Activated CD4-positive, alpha-beta T cell treated with anti-CD3 and anti-CD28 coated beads, Interleukin-2, amount 50 U/mL, for 48 hours (primary cell): ENCODE data around the gene IER2.

Experiments used
- DNase-seq, 2 experiments: peaks; one replicate each; pipeline ENCODE4 v3.0.0-alpha.2; 2020

IER2 gene

DNA sequence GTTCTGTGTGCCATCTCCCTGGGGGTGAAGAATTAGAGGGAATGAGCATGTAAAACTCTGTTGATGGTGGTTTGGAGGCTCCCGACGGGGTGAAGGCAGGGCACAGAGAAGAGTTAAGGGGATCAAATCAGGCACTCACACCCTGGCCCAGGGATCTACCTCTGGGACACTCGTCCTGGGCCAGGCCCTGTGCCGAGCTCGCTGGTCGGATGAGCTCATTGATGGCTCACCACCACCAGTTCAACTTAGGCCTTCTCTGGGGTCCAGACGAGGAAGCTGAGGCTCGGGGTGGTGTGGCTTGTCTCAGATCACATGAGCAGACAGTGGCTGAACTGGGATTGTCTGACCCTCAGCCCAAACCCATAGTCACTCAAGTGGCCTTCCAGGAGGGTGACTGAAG is 30.6 kb upstream of the IER2 start:
- no peak for DNase-seq

DNA sequence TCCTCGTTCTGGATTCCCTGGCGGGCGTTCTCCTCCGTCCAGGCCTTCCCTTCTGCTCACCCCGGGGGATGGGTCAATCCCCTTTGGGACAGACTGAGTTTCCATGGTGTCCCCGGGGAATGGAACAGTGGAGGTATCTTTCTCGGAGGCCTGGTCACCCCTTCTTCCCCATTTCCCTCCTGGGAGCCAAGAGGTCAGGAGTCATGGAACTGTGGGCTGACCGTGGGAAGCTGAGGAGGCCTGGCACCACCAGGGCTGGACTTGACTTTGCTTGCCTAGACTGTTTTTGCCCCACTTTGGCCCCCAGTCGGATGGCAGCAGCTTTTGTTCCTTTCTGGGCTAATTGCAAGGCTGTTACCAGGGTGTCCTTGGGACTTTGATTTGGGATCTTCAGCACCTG is 30.2 kb upstream of the IER2 start:
- DNase-seq, result no peak

- no peak for DNase-seq
These were observed 29.4 kb upstream of the IER2 start for GRCh38 chr19:13120817-13121216.

DNA sequence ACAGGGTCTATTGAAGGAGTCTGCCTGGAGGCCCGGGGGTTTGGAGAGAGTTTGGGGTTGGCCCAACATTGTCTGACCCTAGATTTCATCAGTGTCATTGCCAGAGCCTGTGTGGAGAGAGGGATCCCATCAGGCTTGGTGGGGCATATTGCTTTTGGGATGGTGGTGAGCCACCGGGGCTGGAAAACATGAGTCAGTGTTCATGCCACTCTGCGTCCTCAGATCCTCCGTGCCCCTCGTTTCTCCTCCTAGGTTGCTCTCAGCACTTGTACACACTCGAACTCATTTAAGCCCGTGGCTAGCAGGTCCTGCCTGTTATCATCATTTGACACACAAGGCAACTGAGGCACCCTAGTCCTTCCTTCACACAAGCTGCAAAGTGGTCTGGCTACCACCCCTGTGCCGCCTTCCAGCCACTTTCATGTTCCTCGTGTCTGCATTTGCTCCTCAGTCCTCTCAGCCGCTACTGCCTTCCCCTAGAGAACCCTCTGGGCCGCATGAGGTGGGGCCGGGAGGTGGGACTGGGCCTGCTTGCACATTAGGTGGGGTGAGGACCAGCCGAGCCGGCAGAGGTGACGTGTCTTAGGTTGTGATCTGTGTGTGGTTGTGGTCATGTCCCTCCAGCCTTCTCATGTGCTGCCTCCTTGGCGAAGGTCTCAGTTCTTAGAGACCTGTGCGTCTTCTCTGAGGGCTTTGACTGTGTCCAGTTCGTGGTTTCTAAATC is 28.5 kb upstream of the IER2 start:
- peak; percentile 17 to 40 for DNase-seq

GRCh38 chr19:13122275-13122878 is 27.8 kb upstream of the IER2 start:
- peak in 1 of 2 experiments; percentile 23 for DNase-seq

GRCh38 chr19:13122980-13123957 is 26.9 kb upstream of the IER2 start:
- no peak for DNase-seq

DNA sequence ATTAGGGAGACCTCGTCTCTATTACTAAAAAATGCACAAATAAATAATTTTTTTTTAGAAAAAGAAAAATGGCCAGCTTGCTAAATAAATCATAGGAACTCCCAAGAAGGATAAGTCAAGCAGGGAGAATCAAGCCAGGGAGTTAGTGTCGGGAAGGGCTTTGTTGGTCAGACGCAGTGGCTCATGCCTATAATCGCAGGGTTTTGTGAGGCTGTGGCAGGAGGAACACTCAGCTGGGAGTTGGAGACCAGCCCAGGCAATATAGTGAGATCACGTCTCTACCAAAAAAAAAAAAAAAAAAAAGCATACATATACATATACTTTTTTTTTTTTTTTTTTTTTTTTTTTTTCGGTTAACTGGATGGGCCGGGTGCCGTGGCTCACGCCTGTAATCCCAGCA is 23.2 kb upstream of the IER2 start:
- DNase-seq, result no peak

DNA sequence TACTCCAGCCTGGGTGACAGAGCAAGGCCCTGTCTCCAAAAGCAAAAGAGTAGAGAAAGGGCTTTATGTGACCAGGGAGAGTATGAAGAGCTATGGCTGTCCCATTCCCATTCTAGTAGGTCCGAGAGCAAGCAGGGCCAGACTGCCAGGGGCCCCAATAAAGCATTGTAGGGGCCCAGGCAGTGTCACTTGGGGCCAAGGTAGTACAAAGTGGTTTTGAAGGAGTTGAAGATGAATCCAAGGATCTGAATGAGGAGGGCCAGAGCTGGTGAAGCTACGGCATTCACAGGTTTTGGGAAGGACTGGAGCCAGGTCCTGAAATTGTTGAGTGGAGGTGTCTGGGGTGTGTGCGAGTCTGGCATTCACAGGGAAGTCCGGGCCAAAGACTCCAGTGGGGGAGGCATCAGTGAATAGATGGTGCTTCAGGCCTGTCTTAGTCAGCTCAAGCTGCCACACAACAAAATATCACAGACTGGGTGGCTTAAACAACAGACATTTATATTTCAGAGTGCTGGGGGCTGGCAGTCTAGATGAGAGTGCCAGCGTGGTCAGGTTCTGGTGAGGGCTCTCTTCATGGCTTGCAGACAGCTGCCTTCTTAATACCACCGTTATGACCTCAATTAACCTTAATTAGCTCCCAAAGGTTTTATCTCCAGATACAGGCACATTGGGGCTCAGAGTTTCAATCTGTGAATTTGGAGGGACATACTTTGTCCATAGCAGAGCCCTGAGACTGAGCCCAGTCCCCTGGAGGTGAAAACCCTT is 22.2 kb upstream of the IER2 start:
- no peak for DNase-seq

GRCh38 chr19:13128583-13128982 is 21.6 kb upstream of the IER2 start:
- DNase-seq, result no peak

DNA sequence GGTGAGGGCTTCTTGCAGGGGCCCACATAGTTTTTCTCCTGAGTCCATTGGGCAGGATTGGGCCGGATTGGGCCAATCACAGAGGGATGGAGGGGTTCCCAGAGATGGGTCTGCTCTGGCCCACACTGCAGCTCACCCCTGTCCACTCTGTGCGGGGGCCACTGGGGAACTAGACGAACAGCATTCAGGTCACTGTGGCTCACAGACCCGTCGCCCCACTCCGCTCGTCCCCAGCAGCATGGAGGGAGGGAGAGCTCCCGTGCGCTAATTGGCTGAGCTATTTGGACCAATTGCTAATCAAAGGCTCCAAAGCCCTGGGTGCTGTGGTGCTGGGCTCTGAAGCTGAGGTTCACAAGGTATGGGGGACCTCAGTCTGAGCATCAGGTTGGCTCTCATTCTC is 20.8 kb upstream of the IER2 start:
- DNase-seq, result no peak

DNA sequence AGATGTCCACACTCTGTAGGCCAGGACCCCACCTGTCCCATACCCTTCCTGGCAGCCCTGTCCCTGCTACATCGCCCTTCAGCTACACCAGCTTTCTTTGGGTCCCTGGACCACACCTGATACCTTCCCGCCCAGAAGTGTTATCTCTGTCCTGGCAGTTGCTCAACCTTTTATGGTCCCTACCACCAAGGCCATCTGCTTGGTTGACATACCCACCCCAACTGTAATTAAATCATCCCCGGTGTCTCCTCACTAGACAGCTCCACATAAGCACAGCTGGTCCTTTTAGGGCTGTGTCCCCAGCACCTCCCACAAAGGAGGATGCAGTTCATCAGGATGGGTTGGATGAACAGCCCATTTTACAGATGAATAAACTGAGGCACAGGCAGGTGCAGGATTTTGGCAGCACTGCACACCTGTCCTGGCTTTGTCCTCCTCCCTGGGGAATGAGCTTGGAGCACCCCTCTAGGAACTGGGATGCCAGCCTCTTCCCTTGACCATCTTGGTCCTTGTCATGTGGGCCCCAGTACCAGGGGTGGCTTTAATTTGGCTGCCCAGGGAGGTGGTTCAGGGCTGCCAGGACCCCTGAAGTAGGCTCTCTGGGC is 19.2 kb upstream of the IER2 start:
- DNase-seq, result no peak

GRCh38 chr19:13132471-13133180 is 17.6 kb upstream of the IER2 start:
- DNase-seq, result peak; percentile 70 to 80

GRCh38 chr19:13133241-13133870 is 16.9 kb upstream of the IER2 start:
- DNase-seq, result no peak

- DNase-seq, result no peak
These were observed 15.6 kb upstream of the IER2 start for GRCh38 chr19:13134626-13135025.

- no peak for DNase-seq
These were observed 14.8 kb upstream of the IER2 start for GRCh38 chr19:13135068-13136062.

DNA sequence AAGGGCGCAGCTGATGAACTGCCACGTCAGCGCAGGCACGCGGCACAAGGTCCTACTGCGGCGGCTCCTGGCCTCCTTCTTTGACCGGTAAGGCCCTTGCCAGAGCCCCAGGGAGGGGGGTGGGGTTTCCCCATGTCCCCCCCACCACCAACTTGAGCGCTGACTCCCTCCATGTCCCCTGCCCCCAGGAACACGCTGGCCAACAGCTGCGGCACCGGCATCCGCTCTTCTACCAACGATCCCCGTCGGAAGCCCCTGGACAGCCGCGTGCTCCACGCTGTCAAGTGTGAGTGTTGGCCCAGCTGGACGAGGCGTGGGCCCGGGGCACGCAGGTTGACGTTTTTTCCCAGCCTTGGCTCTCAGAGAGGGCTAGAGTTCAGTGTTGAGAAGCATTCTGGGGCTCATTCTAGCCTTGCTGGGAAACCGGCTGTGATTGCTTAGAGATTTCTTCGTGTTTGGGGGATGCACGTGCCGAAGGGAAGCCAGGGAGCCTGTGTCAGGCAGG is 12.9 kb upstream of the IER2 start:
- no peak for DNase-seq

- no peak for DNase-seq
These were observed 11.9 kb upstream of the IER2 start for GRCh38 chr19:13138171-13138915.

DNA sequence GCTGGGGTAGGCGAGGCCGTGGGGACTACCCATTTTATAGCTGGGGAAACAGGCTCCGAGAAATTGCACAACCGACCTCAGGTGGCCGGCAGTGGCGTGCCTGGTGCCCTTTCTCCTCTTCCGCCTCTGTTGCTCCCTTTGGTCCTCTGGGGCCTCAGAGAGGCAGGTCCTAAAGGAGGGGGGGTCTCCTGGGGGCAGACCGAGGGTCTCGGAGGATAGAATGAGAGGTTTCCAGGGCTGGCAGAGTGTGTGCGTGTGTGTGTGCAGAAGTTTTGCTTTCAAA is 11.4 kb upstream of the IER2 start:
- no peak for DNase-seq

- no peak for DNase-seq
These were observed 10.4 kb upstream of the IER2 start for GRCh38 chr19:13139633-13140311.
